Testis (tissue), 2 donors: ENCODE results near the gene CCSER1.

Experiments
- CTCF ChIP-seq, 3 experiments: fragments of 450-650 bp in 2 of 3; fragments of 200-600 bp in 1 of 3; sonication (generic) in 1 of 3; IDR thresholded peaks; one replicate each; pipeline ENCODE4 v1.5.1; 2016 to 2019; ENCODE audit warnings: antibody characterized with exemption in 3 of 3, mild to moderate bottlenecking in 2 of 3, moderate library complexity in 1 of 3
- POLR2A ChIP-seq: fragments of 450-650 bp; IDR thresholded peaks from one replicate; pipeline ENCODE4 v1.6.1; 2017; ENCODE audit warnings: antibody characterized with exemption, mild to moderate bottlenecking, moderate library complexity

DNA sequence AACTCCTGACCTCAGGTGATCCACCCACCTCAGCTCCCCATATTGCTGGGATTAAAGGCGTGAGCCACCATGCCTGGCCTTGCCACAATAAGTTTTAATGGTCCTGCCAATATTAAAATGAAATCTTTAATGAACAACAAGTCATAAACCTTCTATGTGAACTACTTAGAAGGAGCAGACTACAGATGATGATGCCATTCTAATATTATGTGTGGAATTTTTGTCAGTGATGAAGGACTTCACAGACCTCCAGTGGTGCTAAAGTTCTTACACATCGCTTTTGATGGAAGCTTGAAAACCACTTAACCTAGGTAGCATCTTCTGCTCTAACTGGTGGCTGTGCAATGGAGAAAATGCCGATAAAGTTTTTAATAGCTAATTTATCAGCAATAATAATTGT, 331.4 kb downstream of the CCSER1 start:
- TF ChIP-seq CTCF (IDR thresholded peaks at IDR 0.05): no peak
- TF ChIP-seq POLR2A: no peak
